HepG2 (cell line): ENCODE results near the gene NUDT3. TPM values are rescaled to one million over a fixed set of nuclear protein-coding genes. Genes with fewer than 3 reads are reported as not detected.

ENCODE experiments used
- CAMTA2 ChIP-seq: sonication (generic); formaldehyde crosslinking; IDR thresholded peaks from 2 replicates; pipeline ENCODE4 v1.4.0; 2020; ENCODE audit warnings: mild to moderate bottlenecking, missing genetic modification reagents, borderline replicate concordance
- FOXA3 ChIP-seq: IDR thresholded peaks from 2 replicates; pipeline ENCODE4 v1.6.1; 2016; ENCODE audit warnings: missing genetic modification reagents, missing compliant biosample characterization
- KDM4B ChIP-seq: sonication (generic); formaldehyde crosslinking; IDR thresholded peaks from 2 replicates; pipeline ENCODE4 v1.4.0; 2020; ENCODE audit warnings: missing genetic modification reagents
- MIER3 ChIP-seq: IDR thresholded peaks from 2 replicates; pipeline ENCODE4 v1.6.1; 2016; ENCODE audit warnings: missing compliant biosample characterization, borderline replicate concordance
- NR2C2 ChIP-seq: sonication (generic); formaldehyde crosslinking; IDR thresholded peaks from 2 replicates; pipeline ENCODE4 v1.4.0; 2020; ENCODE audit warnings: missing genetic modification reagents, mild to moderate bottlenecking, moderate library complexity, borderline replicate concordance
- TOPORS ChIP-seq: sonication (generic); formaldehyde crosslinking; IDR thresholded peaks from 2 replicates; pipeline ENCODE4 v1.8.0; 2023; ENCODE audit warnings: mild to moderate bottlenecking, missing genetic modification reagents
- XBP1 ChIP-seq: sonication (generic); formaldehyde crosslinking; IDR thresholded peaks from 2 replicates; pipeline ENCODE4 v1.5.0; 2020; ENCODE audit warnings: missing genetic modification reagents
- ZNF484 ChIP-seq: sonication (generic); formaldehyde crosslinking; IDR thresholded peaks from 2 replicates; pipeline ENCODE4 v1.5.1; 2020; ENCODE audit warnings: mild to moderate bottlenecking, low read depth, missing genetic modification reagents, borderline replicate concordance
- ZNF543 ChIP-seq: sonication (generic); formaldehyde crosslinking; IDR thresholded peaks from 2 replicates; pipeline ENCODE4 v1.4.0; 2020; ENCODE audit warnings: mild to moderate bottlenecking, missing genetic modification reagents
- polyA plus RNA-seq, 8 experiments: library from polyadenylated mRNA; depleted of rRNA in 3 of 8; stranded (reverse) in 7 of 8; unstranded in 1 of 8; fragments of >200 nt; fragmentation: Illumina TruSeq in 4 of 8; extraction: Trizol in 4 of 8; gene quantifications; 2 replicates each; pipeline versions ENCODE4 v1.2.1 to v1.2.3, GENCODE V29; 2011 to 2016; ENCODE audit warnings: low read depth in 4 of 8, missing spikeins in 1 of 8, mixed read lengths in 1 of 8; ENCODE audit not compliant: insufficient read depth in 1 of 8
- total RNA-seq, 5 experiments: library from RNA; depleted of rRNA; stranded (reverse); fragments of >200 nt; fragmentation: Illumina TruSeq; extraction: Trizol; gene quantifications; 2 replicates each; pipeline ENCODE4 v1.2.3, GENCODE V29; 2016; ENCODE audit warnings: low read depth in 1 of 5
- TF ChIP-seq, protein P1 (sequence below): sonication (generic); formaldehyde crosslinking; IDR thresholded peaks from 2 replicates; pipeline ENCODE4 v1.5.1; 2020; ENCODE audit warnings: missing genetic modification reagents, mild to moderate bottlenecking, borderline replicate concordance
- TF ChIP-seq, protein P2 (sequence below): sonication (generic); formaldehyde crosslinking; IDR thresholded peaks from 2 replicates; pipeline ENCODE4 v1.4.0; 2020; ENCODE audit warnings: missing genetic modification reagents
- TF ChIP-seq, protein P3 (sequence below): sonication (generic); formaldehyde crosslinking; IDR thresholded peaks from 2 replicates; pipeline ENCODE4 v1.8.0; 2022; ENCODE audit warnings: mild to moderate bottlenecking, missing genetic modification reagents; ENCODE audit not compliant: insufficient replicate concordance
- TF ChIP-seq, protein P4 (sequence below): sonication (generic); formaldehyde crosslinking; IDR thresholded peaks from one replicate; pipeline ENCODE4 v1.5.1; 2020; ENCODE audit warnings: mild to moderate bottlenecking, missing genetic modification reagents; ENCODE audit errors: not compliant biosample characterization
- TF ChIP-seq, protein P5 (sequence below): IDR thresholded peaks from 2 replicates; pipeline ENCODE4 v1.6.1; 2016; ENCODE audit warnings: missing compliant biosample characterization, missing genetic modification reagents, borderline replicate concordance

Gene NUDT3
- total and polyA plus RNA-seq, 2 of the 13 experiments (the other 11 are each of a cell fraction or from before 2014, with no cell fraction given): 20.2 to 20.6 TPM

DNA sequence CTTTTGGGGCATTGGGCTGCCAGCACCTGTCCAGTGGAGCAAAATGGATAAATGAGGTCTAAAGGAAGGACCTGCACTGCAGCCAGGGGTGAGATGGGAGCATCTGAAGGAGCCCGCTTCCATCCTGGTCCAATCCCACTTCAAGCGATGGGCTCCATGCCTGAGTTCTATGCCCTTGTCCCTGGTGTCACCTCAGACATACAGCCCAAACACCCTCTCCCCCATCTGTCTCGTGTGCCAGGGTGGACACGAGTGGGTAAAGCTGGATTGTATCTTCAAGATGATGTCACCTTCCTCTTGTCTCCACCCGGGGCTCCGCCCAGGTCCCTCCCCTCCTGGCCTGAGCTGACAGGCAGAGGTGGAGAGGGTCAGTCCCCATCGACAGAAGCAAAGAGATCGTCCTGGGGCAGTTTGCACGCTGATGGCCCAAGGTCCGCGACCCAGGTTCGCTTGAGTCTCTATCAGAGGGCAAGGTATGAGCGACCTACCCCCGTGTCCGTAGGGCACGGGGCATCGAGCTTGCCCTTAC, 144.2 kb downstream of the NUDT3 start (continued):
- TF ChIP-seq, protein P1, sequence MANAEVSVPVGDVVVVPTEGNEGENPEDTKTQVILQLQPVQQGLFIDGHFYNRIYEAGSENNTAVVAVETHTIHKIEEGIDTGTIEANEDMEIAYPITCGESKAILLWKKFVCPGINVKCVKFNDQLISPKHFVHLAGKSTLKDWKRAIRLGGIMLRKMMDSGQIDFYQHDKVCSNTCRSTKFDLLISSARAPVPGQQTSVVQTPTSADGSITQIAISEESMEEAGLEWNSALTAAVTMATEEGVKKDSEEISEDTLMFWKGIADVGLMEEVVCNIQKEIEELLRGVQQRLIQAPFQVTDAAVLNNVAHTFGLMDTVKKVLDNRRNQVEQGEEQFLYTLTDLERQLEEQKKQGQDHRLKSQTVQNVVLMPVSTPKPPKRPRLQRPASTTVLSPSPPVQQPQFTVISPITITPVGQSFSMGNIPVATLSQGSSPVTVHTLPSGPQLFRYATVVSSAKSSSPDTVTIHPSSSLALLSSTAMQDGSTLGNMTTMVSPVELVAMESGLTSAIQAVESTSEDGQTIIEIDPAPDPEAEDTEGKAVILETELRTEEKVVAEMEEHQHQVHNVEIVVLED (CRISPR knock-in tag): no peak
- TF ChIP-seq, protein P2, sequence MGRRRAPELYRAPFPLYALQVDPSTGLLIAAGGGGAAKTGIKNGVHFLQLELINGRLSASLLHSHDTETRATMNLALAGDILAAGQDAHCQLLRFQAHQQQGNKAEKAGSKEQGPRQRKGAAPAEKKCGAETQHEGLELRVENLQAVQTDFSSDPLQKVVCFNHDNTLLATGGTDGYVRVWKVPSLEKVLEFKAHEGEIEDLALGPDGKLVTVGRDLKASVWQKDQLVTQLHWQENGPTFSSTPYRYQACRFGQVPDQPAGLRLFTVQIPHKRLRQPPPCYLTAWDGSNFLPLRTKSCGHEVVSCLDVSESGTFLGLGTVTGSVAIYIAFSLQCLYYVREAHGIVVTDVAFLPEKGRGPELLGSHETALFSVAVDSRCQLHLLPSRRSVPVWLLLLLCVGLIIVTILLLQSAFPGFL (CRISPR knock-in tag): no peak
- no peak for TF ChIP-seq NR2C2
- no peak for TF ChIP-seq ZNF484 (CRISPR knock-in tag)
- TF ChIP-seq, protein P3, sequence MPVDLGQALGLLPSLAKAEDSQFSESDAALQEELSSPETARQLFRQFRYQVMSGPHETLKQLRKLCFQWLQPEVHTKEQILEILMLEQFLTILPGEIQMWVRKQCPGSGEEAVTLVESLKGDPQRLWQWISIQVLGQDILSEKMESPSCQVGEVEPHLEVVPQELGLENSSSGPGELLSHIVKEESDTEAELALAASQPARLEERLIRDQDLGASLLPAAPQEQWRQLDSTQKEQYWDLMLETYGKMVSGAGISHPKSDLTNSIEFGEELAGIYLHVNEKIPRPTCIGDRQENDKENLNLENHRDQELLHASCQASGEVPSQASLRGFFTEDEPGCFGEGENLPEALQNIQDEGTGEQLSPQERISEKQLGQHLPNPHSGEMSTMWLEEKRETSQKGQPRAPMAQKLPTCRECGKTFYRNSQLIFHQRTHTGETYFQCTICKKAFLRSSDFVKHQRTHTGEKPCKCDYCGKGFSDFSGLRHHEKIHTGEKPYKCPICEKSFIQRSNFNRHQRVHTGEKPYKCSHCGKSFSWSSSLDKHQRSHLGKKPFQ (CRISPR knock-in tag): no peak
- no peak for TF ChIP-seq MIER3
- TF ChIP-seq KDM4B (CRISPR knock-in tag): no peak
- TF ChIP-seq ZNF543 (CRISPR knock-in tag): no peak
- no peak for TF ChIP-seq FOXA3
- no peak for TF ChIP-seq XBP1
- no peak for TF ChIP-seq CAMTA2 (CRISPR knock-in tag)
- TF ChIP-seq, protein P4, sequence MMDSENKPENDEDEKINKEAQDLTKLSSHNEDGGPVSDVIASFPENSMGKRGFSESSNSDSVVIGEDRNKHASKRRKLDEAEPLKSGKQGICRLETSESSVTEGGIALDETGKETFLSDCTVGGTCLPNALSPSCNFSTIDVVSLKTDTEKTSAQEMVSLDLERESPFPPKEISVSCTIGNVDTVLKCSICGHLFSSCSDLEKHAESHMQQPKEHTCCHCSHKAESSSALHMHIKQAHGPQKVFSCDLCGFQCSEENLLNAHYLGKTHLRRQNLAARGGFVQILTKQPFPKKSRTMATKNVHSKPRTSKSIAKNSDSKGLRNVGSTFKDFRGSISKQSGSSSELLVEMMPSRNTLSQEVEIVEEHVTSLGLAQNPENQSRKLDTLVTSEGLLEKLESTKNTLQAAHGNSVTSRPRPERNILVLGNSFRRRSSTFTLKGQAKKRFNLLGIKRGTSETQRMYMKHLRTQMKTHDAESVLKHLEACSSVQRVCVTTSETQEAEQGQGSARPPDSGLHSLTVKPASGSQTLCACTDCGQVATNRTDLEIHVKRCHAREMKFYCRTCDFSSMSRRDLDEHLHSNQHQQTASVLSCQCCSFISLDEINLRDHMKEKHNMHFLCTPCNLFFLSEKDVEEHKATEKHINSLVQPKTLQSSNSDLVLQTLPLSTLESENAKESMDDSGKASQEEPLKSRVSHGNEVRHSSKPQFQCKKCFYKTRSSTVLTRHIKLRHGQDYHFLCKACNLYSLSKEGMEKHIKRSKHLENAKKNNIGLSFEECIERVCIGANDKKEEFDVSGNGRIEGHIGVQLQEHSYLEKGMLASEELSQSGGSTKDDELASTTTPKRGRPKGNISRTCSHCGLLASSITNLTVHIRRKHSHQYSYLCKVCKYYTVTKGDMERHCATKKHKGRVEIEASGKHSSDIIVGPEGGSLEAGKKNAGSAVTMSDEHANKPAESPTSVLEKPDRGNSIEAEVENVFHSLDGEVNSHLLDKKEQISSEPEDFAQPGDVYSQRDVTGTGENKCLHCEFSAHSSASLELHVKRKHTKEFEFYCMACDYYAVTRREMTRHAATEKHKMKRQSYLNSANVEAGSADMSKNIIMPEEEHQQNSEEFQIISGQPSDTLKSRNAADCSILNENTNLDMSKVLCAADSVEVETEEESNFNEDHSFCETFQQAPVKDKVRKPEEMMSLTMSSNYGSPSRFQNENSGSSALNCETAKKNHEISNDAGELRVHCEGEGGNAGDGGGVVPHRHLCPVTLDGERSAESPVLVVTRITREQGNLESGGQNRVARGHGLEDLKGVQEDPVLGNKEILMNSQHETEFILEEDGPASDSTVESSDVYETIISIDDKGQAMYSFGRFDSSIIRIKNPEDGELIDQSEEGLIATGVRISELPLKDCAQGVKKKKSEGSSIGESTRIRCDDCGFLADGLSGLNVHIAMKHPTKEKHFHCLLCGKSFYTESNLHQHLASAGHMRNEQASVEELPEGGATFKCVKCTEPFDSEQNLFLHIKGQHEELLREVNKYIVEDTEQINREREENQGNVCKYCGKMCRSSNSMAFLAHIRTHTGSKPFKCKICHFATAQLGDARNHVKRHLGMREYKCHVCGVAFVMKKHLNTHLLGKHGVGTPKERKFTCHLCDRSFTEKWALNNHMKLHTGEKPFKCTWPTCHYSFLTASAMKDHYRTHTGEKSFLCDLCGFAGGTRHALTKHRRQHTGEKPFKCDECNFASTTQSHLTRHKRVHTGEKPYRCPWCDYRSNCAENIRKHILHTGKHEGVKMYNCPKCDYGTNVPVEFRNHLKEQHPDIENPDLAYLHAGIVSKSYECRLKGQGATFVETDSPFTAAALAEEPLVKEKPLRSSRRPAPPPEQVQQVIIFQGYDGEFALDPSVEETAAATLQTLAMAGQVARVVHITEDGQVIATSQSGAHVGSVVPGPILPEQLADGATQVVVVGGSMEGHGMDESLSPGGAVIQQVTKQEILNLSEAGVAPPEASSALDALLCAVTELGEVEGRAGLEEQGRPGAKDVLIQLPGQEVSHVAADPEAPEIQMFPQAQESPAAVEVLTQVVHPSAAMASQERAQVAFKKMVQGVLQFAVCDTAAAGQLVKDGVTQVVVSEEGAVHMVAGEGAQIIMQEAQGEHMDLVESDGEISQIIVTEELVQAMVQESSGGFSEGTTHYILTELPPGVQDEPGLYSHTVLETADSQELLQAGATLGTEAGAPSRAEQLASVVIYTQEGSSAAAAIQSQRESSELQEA (CRISPR knock-in tag): no peak
- 0 out of 2 replicates have a peak, but pooled peaks have one; percentile 14 for TF ChIP-seq TOPORS (CRISPR knock-in tag)
- TF ChIP-seq, protein P5, sequence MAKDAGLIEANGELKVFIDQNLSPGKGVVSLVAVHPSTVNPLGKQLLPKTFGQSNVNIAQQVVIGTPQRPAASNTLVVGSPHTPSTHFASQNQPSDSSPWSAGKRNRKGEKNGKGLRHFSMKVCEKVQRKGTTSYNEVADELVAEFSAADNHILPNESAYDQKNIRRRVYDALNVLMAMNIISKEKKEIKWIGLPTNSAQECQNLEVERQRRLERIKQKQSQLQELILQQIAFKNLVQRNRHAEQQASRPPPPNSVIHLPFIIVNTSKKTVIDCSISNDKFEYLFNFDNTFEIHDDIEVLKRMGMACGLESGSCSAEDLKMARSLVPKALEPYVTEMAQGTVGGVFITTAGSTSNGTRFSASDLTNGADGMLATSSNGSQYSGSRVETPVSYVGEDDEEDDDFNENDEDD (CRISPR knock-in tag): no peak
